GM12878 (cell line): ENCODE data around the gene C19orf38. TPM values are rescaled to one million over a fixed set of nuclear protein-coding genes. Genes with fewer than 3 reads are reported as not detected.

ENCODE experiments used
- ATAC-seq: fragments of 200-7000 bp; cut with Tn5 transposase; 3 replicates; pipeline ENCODE4 v1.9.1; 2020; ENCODE audit warnings: mild to moderate bottlenecking, moderate library complexity
- BruUV-seq: library from RNA; stranded (reverse); fragments of 400-500 nt; replicated peaks from 2 replicates; lab custom pipeline; 2021; lab: Mats Ljungman, UMichigan
- CTCF ChIA-PET: fragments of 300-600 bp; sonication (Branson Sonifier 250); formaldehyde crosslinking; extraction: SDS; loops from one replicate; lab custom pipeline; 2021; ENCODE audit warnings: inconsistent platforms; lab: Yijun Ruan, JAX
- POLR2A ChIA-PET: fragments of 350-600 bp; formaldehyde crosslinking; extraction: SDS; loops from one replicate; lab custom pipeline; 2021; ENCODE audit warnings: inconsistent platforms; lab: Charles Lee
- RAD21 ChIA-PET: fragments of 300-600 bp; sonication (Branson Sonifier 250); formaldehyde crosslinking; loops from one replicate; lab custom pipeline; 2023; ENCODE audit warnings: antibody characterized with exemption; ENCODE audit not compliant: unreplicated experiment; lab: Charles Lee
- SMC1A ChIA-PET: fragments of 300-600 bp; sonication (Branson Sonifier 250); formaldehyde crosslinking; loops from one replicate; lab custom pipeline; 2023; ENCODE audit not compliant: unreplicated experiment, uncharacterized antibody; lab: Charles Lee
- DNase-seq: peaks from one replicate; pipeline ENCODE4 v3.0.0-alpha.2; 2011; ENCODE audit warnings: low read depth, low spot score
- FAIRE-seq: peaks from 3 replicates; lab custom pipeline; 2011; peaks lifted over from hg19 to GRCh38; lab: Jason Lieb, UNC
- H2AFZ ChIP-seq: 2 replicates; pipeline ENCODE4 v1.6.0; 2011; ENCODE audit warnings: low read depth, low read length, control low read depth; ENCODE audit not compliant: control insufficient read depth
- H3K27ac ChIP-seq: 2 replicates; pipeline ENCODE4 v1.5.1; 2011; ENCODE audit warnings: control low read depth; ENCODE audit not compliant: control insufficient read depth, insufficient read depth
- H3K27me3 ChIP-seq, 2 experiments: replicated peaks in 1 of 2; 2 replicates each; pipeline versions ENCODE4 v1.6.0 to v1.6.1; 2011; ENCODE audit warnings: low read length in 1 of 2; ENCODE audit not compliant: control insufficient read depth in 2 of 2, insufficient read depth in 2 of 2
- H3K36me3 ChIP-seq, 2 experiments: 2 replicates each; pipeline ENCODE4 v1.5.1; 2011; ENCODE audit warnings: low read length in 1 of 2; ENCODE audit not compliant: control insufficient read depth in 2 of 2, insufficient read depth in 2 of 2
- H3K4me1 ChIP-seq: 2 replicates; pipeline ENCODE4 v1.6.1; 2011; ENCODE audit warnings: mild to moderate bottlenecking, low read length, moderate library complexity, mixed read lengths; ENCODE audit not compliant: control insufficient read depth, insufficient read depth
- H3K4me2 ChIP-seq: 2 replicates; pipeline ENCODE4 v1.6.0; 2011; ENCODE audit warnings: control low read depth; ENCODE audit not compliant: control insufficient read depth, insufficient read depth
- H3K4me3 ChIP-seq: fragments of 200-600 bp; sonication (generic); 2 replicates; pipeline ENCODE4 v1.5.1; 2016
- H3K79me2 ChIP-seq: 2 replicates; pipeline ENCODE4 v1.6.0; 2011; ENCODE audit warnings: low read length; ENCODE audit not compliant: control insufficient read depth, insufficient read depth
- H3K9ac ChIP-seq: 2 replicates; pipeline ENCODE4 v1.8.0; 2011; ENCODE audit warnings: low read length, control low read depth, mixed read lengths; ENCODE audit not compliant: control insufficient read depth, insufficient read depth
- H3K9me3 ChIP-seq: replicated peaks from 3 replicates; pipeline ENCODE4 v1.5.1; 2011; ENCODE audit warnings: mild to moderate bottlenecking, low read length; ENCODE audit not compliant: control insufficient read depth, insufficient read depth
- H4K20me1 ChIP-seq: 2 replicates; pipeline ENCODE4 v1.6.0; 2011; ENCODE audit not compliant: control insufficient read depth, insufficient read depth
- FOXK2 ChIP-seq: fragments of 450-650 bp; IDR thresholded peaks from 2 replicates; pipeline ENCODE4 v1.6.1; 2017; ENCODE audit warnings: mild to moderate bottlenecking, moderate library complexity
- FOXM1 ChIP-seq: IDR thresholded peaks from 2 replicates; pipeline ENCODE4 v1.6.1; 2012; ENCODE audit warnings: low read depth, mild to moderate bottlenecking, inconsistent platforms, low read length, moderate library complexity
- MEF2A ChIP-seq: IDR thresholded peaks from 2 replicates; pipeline ENCODE4 v1.6.1; 2011; ENCODE audit warnings: low read depth, mild to moderate bottlenecking, low read length, moderate library complexity; ENCODE audit not compliant: insufficient read depth
- NBN ChIP-seq: fragments of 450-650 bp; IDR thresholded peaks from 2 replicates; pipeline ENCODE4 v1.6.1; 2016
- NFXL1 ChIP-seq: fragments of 450-650 bp; IDR thresholded peaks from 2 replicates; pipeline ENCODE4 v1.6.1; 2017; ENCODE audit warnings: antibody characterized with exemption, mild to moderate bottlenecking, borderline replicate concordance
- NR2C2 ChIP-seq: IDR thresholded peaks from 2 replicates; pipeline ENCODE4 v1.6.1; 2011; ENCODE audit warnings: borderline replicate concordance, low read depth; ENCODE audit not compliant: control insufficient read depth, insufficient read length
- RCOR1 ChIP-seq: conservative IDR thresholded peaks from 2 replicates; pipeline ENCODE4 v1.6.1; 2012; ENCODE audit warnings: low read depth, low read length, improper control_type of control experiment
- SMAD1 ChIP-seq: fragments of 450-650 bp; IDR thresholded peaks from 2 replicates; pipeline ENCODE4 v1.6.1; 2018; ENCODE audit warnings: mild to moderate bottlenecking, low read depth; ENCODE audit not compliant: partially characterized antibody
- WGBS: methylation state at CpG from one replicate; pipeline ENCODE4 v1.1.6; 2016; ENCODE audit warnings: low lambda C conversion rate; ENCODE audit not compliant: insufficient replicate concordance, insufficient coverage; ENCODE audit errors: missing lambda C conversion rate; 5-methylcytosine and 5-hydroxymethylcytosine counted together
- in situ Hi-C: fragments of 300-500 bp; cut with MboI; formaldehyde crosslinking; loops from 9 replicates; pipeline ENCODE4 v1.14.3; 2018; ENCODE audit warnings: mixed read lengths
- intact Hi-C: fragments of 100-400 bp; cut with micrococcal nuclease; formaldehyde crosslinking; loops from one replicate; pipeline ENCODE4 v1.14.2; 2022; ENCODE audit not compliant: unreplicated experiment
- polyA plus RNA-seq, 11 experiments: library from polyadenylated mRNA; depleted of rRNA in 4 of 11; unstranded in 6 of 11; stranded (reverse) in 5 of 11; fragments of >200 nt; fragmentation: Nextera tagmentation in 4 of 11; fragmentation: Illumina TruSeq in 1 of 11; extraction: Ambion mirVana in 4 of 11; extraction: Trizol in 1 of 11; gene quantifications; 1 replicate in 1 of 11; 2 replicates in 10 of 11; pipeline versions ENCODE4 v1.2.1 to v1.2.3, GENCODE V29; 2011 to 2016; ENCODE audit warnings: inconsistent platforms in 2 of 11, missing spikeins in 2 of 11, low read depth in 1 of 11
- total RNA-seq, 4 experiments: library from RNA; depleted of rRNA in 3 of 4; stranded (reverse); fragments of >200 nt in 3 of 4; fragmentation: Illumina TruSeq in 1 of 4; extraction: Trizol in 1 of 4; gene quantifications; 2 replicates each; pipeline versions ENCODE4 v1.2.1 to v1.2.3, GENCODE V29; 2013 to 2021
- TF ChIP-seq, protein P1 (sequence below): fragments of 450-650 bp; formaldehyde crosslinking; IDR thresholded peaks from 2 replicates; pipeline ENCODE4 v1.4.0; 2020; ENCODE audit warnings: mild to moderate bottlenecking, moderate library complexity
- TF ChIP-seq, protein P2 (sequence below): IDR thresholded peaks from 2 replicates; pipeline ENCODE4 v1.6.1; 2011; ENCODE audit warnings: borderline replicate concordance, low read depth, mild to moderate bottlenecking, moderate library complexity, low read length; ENCODE audit not compliant: insufficient read depth, poor library complexity, severe bottlenecking
- TF ChIP-seq, protein P3 (sequence below): fragments of 450-650 bp; IDR thresholded peaks from 2 replicates; pipeline ENCODE4 v1.6.1; 2016; ENCODE audit warnings: mild to moderate bottlenecking, moderate library complexity, borderline replicate concordance
- TF ChIP-seq, protein P4 (sequence below): IDR thresholded peaks from 2 replicates; pipeline ENCODE4 v1.6.1; 2012; ENCODE audit warnings: low read depth, low read length, improper control_type of control experiment
- TF ChIP-seq, protein P5 (sequence below): IDR thresholded peaks from 2 replicates; pipeline ENCODE4 v1.6.1; 2011; ENCODE audit warnings: low read depth, low read length, improper control_type of control experiment, borderline replicate concordance

C19orf38 gene
- total and polyA plus RNA-seq, 10 of the 15 experiments (the other 5 are each of a cell fraction or from before 2014, with no cell fraction given) = 2.6 to 7.5 (median 5.0) TPM

DNA sequence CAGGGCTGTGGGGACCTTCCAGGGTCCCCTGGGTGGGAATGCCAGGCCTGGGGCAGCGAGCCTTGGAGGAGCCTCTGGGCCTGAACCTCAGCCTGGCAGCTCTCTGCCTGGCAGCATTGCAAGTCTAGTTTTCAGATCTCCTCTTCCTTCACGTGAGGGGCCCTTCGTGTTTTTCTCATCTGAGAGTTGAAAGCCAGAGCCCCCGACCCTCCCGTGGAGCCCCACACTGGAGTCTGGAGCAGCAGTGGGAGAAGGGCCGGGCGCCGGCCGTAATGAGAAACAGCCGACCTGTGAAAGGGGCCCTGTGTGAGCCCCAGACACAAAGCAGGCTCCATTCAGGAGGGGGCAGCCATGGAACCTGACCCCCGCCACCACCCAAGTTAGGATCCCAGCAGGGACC is 31.5 kb upstream of the C19orf38 start:
- H3K9me3 ChIP-seq = no peaks in the 10 kb centered on the region
- POLR2A ChIA-PET = no interaction called here
- intact Hi-C loops = no loop called here
- no peak for ATAC-seq
- H3K79me2 ChIP-seq = no peaks in the 10 kb centered on the region
- no peak overlapping the region for H3K9ac ChIP-seq
- H4K20me1 ChIP-seq = no peaks in the 10 kb centered on the region; the same call in 1 of the 2 replicates
- BruUV-seq = no TSS peak
- WGBS = 93% methylated on average over 11 of the region's 11 CpGs
- no peaks in the 10 kb centered on the region for H3K27me3 ChIP-seq
- no peak overlapping the region for H3K4me2 ChIP-seq
- DNase-seq = no peak
- RAD21 ChIA-PET = no interaction called here
- no peak overlapping the region for H2AFZ ChIP-seq
- CTCF ChIA-PET = no interaction called here
- no peaks in the 10 kb centered on the region for H3K4me1 ChIP-seq
- no peak for FAIRE-seq
- no peak overlapping the region for H3K4me3 ChIP-seq
- in situ Hi-C loops = no loop called here
- SMC1A ChIA-PET = no interaction called here
- H3K36me3 ChIP-seq = peaks cover 9 to 18% of the 10 kb centered on the region in 2 experiments
- H3K27ac ChIP-seq = no peak overlapping the region
- no peak for TF ChIP-seq MEF2A
- TF ChIP-seq, protein P1, sequence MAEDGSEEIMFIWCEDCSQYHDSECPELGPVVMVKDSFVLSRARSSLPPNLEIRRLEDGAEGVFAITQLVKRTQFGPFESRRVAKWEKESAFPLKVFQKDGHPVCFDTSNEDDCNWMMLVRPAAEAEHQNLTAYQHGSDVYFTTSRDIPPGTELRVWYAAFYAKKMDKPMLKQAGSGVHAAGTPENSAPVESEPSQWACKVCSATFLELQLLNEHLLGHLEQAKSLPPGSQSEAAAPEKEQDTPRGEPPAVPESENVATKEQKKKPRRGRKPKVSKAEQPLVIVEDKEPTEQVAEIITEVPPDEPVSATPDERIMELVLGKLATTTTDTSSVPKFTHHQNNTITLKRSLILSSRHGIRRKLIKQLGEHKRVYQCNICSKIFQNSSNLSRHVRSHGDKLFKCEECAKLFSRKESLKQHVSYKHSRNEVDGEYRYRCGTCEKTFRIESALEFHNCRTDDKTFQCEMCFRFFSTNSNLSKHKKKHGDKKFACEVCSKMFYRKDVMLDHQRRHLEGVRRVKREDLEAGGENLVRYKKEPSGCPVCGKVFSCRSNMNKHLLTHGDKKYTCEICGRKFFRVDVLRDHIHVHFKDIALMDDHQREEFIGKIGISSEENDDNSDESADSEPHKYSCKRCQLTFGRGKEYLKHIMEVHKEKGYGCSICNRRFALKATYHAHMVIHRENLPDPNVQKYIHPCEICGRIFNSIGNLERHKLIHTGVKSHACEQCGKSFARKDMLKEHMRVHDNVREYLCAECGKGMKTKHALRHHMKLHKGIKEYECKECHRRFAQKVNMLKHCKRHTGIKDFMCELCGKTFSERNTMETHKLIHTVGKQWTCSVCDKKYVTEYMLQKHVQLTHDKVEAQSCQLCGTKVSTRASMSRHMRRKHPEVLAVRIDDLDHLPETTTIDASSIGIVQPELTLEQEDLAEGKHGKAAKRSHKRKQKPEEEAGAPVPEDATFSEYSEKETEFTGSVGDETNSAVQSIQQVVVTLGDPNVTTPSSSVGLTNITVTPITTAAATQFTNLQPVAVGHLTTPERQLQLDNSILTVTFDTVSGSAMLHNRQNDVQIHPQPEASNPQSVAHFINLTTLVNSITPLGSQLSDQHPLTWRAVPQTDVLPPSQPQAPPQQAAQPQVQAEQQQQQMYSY = no peak
- no peak for TF ChIP-seq FOXM1
- TF ChIP-seq, protein P2, sequence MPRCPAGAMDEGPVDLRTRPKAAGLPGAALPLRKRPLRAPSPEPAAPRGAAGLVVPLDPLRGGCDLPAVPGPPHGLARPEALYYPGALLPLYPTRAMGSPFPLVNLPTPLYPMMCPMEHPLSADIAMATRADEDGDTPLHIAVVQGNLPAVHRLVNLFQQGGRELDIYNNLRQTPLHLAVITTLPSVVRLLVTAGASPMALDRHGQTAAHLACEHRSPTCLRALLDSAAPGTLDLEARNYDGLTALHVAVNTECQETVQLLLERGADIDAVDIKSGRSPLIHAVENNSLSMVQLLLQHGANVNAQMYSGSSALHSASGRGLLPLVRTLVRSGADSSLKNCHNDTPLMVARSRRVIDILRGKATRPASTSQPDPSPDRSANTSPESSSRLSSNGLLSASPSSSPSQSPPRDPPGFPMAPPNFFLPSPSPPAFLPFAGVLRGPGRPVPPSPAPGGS = no peak
- TF ChIP-seq, protein P3, sequence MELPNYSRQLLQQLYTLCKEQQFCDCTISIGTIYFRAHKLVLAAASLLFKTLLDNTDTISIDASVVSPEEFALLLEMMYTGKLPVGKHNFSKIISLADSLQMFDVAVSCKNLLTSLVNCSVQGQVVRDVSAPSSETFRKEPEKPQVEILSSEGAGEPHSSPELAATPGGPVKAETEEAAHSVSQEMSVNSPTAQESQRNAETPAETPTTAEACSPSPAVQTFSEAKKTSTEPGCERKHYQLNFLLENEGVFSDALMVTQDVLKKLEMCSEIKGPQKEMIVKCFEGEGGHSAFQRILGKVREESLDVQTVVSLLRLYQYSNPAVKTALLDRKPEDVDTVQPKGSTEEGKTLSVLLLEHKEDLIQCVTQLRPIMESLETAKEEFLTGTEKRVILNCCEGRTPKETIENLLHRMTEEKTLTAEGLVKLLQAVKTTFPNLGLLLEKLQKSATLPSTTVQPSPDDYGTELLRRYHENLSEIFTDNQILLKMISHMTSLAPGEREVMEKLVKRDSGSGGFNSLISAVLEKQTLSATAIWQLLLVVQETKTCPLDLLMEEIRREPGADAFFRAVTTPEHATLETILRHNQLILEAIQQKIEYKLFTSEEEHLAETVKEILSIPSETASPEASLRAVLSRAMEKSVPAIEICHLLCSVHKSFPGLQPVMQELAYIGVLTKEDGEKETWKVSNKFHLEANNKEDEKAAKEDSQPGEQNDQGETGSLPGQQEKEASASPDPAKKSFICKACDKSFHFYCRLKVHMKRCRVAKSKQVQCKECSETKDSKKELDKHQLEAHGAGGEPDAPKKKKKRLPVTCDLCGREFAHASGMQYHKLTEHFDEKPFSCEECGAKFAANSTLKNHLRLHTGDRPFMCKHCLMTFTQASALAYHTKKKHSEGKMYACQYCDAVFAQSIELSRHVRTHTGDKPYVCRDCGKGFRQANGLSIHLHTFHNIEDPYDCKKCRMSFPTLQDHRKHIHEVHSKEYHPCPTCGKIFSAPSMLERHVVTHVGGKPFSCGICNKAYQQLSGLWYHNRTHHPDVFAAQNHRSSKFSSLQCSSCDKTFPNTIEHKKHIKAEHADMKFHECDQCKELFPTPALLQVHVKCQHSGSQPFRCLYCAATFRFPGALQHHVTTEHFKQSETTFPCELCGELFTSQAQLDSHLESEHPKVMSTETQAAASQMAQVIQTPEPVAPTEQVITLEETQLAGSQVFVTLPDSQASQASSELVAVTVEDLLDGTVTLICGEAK = no peak
- TF ChIP-seq NFXL1 = no peak
- TF ChIP-seq SMAD1 = no peak
- no peak for TF ChIP-seq NBN
- TF ChIP-seq, protein P4, sequence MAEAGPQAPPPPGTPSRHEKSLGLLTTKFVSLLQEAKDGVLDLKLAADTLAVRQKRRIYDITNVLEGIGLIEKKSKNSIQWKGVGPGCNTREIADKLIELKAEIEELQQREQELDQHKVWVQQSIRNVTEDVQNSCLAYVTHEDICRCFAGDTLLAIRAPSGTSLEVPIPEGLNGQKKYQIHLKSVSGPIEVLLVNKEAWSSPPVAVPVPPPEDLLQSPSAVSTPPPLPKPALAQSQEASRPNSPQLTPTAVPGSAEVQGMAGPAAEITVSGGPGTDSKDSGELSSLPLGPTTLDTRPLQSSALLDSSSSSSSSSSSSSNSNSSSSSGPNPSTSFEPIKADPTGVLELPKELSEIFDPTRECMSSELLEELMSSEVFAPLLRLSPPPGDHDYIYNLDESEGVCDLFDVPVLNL = no peak
- TF ChIP-seq, protein P5, sequence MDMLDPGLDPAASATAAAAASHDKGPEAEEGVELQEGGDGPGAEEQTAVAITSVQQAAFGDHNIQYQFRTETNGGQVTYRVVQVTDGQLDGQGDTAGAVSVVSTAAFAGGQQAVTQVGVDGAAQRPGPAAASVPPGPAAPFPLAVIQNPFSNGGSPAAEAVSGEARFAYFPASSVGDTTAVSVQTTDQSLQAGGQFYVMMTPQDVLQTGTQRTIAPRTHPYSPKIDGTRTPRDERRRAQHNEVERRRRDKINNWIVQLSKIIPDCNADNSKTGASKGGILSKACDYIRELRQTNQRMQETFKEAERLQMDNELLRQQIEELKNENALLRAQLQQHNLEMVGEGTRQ = no peak
- no peak for TF ChIP-seq RCOR1
- no peak for TF ChIP-seq FOXK2
- TF ChIP-seq NR2C2 = no peak
